GM21717 (cell line): ENCODE data around the gene EFCAB8.

Source experiments
- ATAC-seq: cut with Tn5 transposase; IDR thresholded peaks from one replicate; pipeline ENCODE4 v1.9.1; 2021; ENCODE audit warnings: mild to moderate bottlenecking, moderate library complexity; ENCODE audit not compliant: unreplicated experiment

EFCAB8 gene

GRCh38 chr20:32908334-32909292 lies 49.9 kb downstream of the EFCAB8 start:
- ATAC-seq = no peak

- ATAC-seq = no peak
Observed at GRCh38 chr20:32909451-32909850, 50.7 kb downstream of the EFCAB8 start.

GRCh38 chr20:32909896-32910571 lies 51.3 kb downstream of the EFCAB8 start:
- ATAC-seq = no peak

- no peak for ATAC-seq
Observed at GRCh38 chr20:32911355-32911754, 52.6 kb downstream of the EFCAB8 start.

GRCh38 chr20:32912688-32913087 lies 54.0 kb downstream of the EFCAB8 start:
- ATAC-seq = no peak

- no peak for ATAC-seq
Observed at GRCh38 chr20:32914031-32914430, 55.3 kb downstream of the EFCAB8 start.

GRCh38 chr20:32917191-32917950 lies 58.6 kb downstream of the EFCAB8 start:
- no peak for ATAC-seq

GRCh38 chr20:32918296-32918695 lies 59.6 kb downstream of the EFCAB8 start:
- ATAC-seq = no peak

- no peak for ATAC-seq
Observed at GRCh38 chr20:32918751-32919150, 60.0 kb downstream of the EFCAB8 start.

- no peak for ATAC-seq
Observed at GRCh38 chr20:32920066-32920465, 61.3 kb downstream of the EFCAB8 start.

- no peak for ATAC-seq
Observed at GRCh38 chr20:32920530-32921298, 62.0 kb downstream of the EFCAB8 start.

- ATAC-seq = no peak
Observed at GRCh38 chr20:32922466-32922865, 63.7 kb downstream of the EFCAB8 start.

GRCh38 chr20:32924781-32925180 lies 66.1 kb downstream of the EFCAB8 start:
- no peak for ATAC-seq

- no peak for ATAC-seq
Observed at GRCh38 chr20:32925481-32926196, 66.9 kb downstream of the EFCAB8 start.

GRCh38 chr20:32929162-32929561 lies 70.4 kb downstream of the EFCAB8 start:
- ATAC-seq = no peak

- no peak for ATAC-seq
Observed at GRCh38 chr20:32930181-32930580, 71.5 kb downstream of the EFCAB8 start.

GRCh38 chr20:32930701-32931100 lies 72.0 kb downstream of the EFCAB8 start:
- ATAC-seq = no peak

GRCh38 chr20:32934580-32934979 lies 75.9 kb downstream of the EFCAB8 start:
- ATAC-seq = no peak

- ATAC-seq = no peak
Observed at GRCh38 chr20:32941155-32941885, 82.6 kb downstream of the EFCAB8 start.
